K562 (cell line): ENCODE data around the gene CYS1. TPM values are rescaled to one million over a fixed set of nuclear protein-coding genes. Genes with fewer than 3 reads are reported as not detected.

Experiments used
- BDP1 ChIP-seq: IDR thresholded peaks from 3 replicates; pipeline ENCODE4 v1.6.1; 2011; ENCODE audit not compliant: insufficient read length, insufficient read depth
- CBX3 ChIP-seq, 2 experiments: IDR thresholded peaks; 1 replicate in 1 of 2; 2 replicates in 1 of 2; pipeline ENCODE4 v1.6.1; 2012; ENCODE audit warnings: inconsistent platforms in 2 of 2, low read length in 2 of 2, borderline replicate concordance in 1 of 2, control low read depth in 1 of 2
- CTBP1 ChIP-seq: fragments of 450-650 bp; IDR thresholded peaks from 2 replicates; pipeline ENCODE4 v1.6.1; 2016; ENCODE audit warnings: borderline replicate concordance
- EP400 ChIP-seq: fragments of 450-650 bp; IDR thresholded peaks from 2 replicates; pipeline ENCODE4 v1.6.1; 2017; ENCODE audit warnings: antibody characterized with exemption, mild to moderate bottlenecking, moderate library complexity
- FOSL1 ChIP-seq: fragments of 200-800 bp; sonication (Bioruptor generic); conservative IDR thresholded peaks from 2 replicates; pipeline ENCODE4 v1.6.1; 2016; ENCODE audit warnings: missing genetic modification characterization, missing compliant biosample characterization
- HNRNPL ChIP-seq: fragments of 200-400 bp; formaldehyde crosslinking; IDR thresholded peaks from 2 replicates; pipeline ENCODE4 v1.6.1; 2017; ENCODE audit warnings: low read depth, mild to moderate bottlenecking, low read length
- HNRNPLL ChIP-seq: fragments of 200-400 bp; formaldehyde crosslinking; IDR thresholded peaks from 2 replicates; pipeline ENCODE4 v1.6.1; 2017; ENCODE audit warnings: low read length, low read depth, mild to moderate bottlenecking; ENCODE audit not compliant: poor library complexity, severe bottlenecking
- JUNB ChIP-seq: fragments of 450-650 bp; formaldehyde crosslinking; conservative IDR thresholded peaks from 2 replicates; pipeline ENCODE4 v1.4.0; 2020; ENCODE audit warnings: mild to moderate bottlenecking
- KAT8 ChIP-seq: fragments of 450-650 bp; IDR thresholded peaks from 2 replicates; pipeline ENCODE4 v1.6.1; 2016; ENCODE audit warnings: low read depth, mild to moderate bottlenecking
- MEF2D ChIP-seq: conservative IDR thresholded peaks from 2 replicates; pipeline ENCODE4 v1.6.1; 2016; ENCODE audit warnings: low read depth, missing genetic modification characterization, missing compliant biosample characterization
- MTA3 ChIP-seq: fragments of 450-650 bp; formaldehyde crosslinking; IDR thresholded peaks from 2 replicates; pipeline ENCODE4 v1.6.1; 2017; ENCODE audit warnings: mild to moderate bottlenecking, borderline replicate concordance
- RB1 ChIP-seq: fragments of 450-650 bp; IDR thresholded peaks from 2 replicates; pipeline ENCODE4 v1.6.1; 2017; ENCODE audit warnings: low read depth, mild to moderate bottlenecking
- SETDB1 ChIP-seq: IDR thresholded peaks from one replicate; pipeline ENCODE4 v1.6.1; 2012; ENCODE audit warnings: low read length, control low read depth, inconsistent platforms
- SMAD3 ChIP-seq: fragments of 450-650 bp; formaldehyde crosslinking; conservative IDR thresholded peaks from 2 replicates; pipeline ENCODE4 v1.4.0; 2020; ENCODE audit warnings: mild to moderate bottlenecking
- SREBF2 ChIP-seq: sonication (generic); formaldehyde crosslinking; IDR thresholded peaks from 2 replicates; pipeline ENCODE4 v1.4.0; 2020; ENCODE audit warnings: mild to moderate bottlenecking, missing genetic modification reagents
- SRSF1 ChIP-seq: fragments of 200-400 bp; formaldehyde crosslinking; IDR thresholded peaks from 2 replicates; pipeline ENCODE4 v1.6.1; 2017; ENCODE audit warnings: mild to moderate bottlenecking, low read depth, low read length, moderate library complexity
- THAP12 ChIP-seq: fragments of 250-450 bp; sonication (Bioruptor Pico); IDR thresholded peaks from 2 replicates; pipeline ENCODE4 v1.9.0; 2021; ENCODE audit warnings: mild to moderate bottlenecking, inconsistent platforms
- ZNF354B ChIP-seq: fragments of 250-450 bp; sonication (Bioruptor Pico); IDR thresholded peaks from 2 replicates; pipeline ENCODE4 v1.4.0; 2020
- ZNF431 ChIP-seq: sonication (generic); formaldehyde crosslinking; IDR thresholded peaks from 2 replicates; pipeline ENCODE4 v1.8.0; 2022; ENCODE audit warnings: mild to moderate bottlenecking, missing genetic modification reagents
- ZNF589 ChIP-seq: fragments of 200-800 bp; sonication (Bioruptor generic); IDR thresholded peaks from 2 replicates; pipeline ENCODE4 v1.6.1; 2016; ENCODE audit warnings: low read depth, missing genetic modification characterization, missing compliant biosample characterization
- ZNF639 ChIP-seq, 2 experiments: fragments of 200-800 bp in 1 of 2; sonication (Bioruptor generic) in 1 of 2; sonication (generic) in 1 of 2; formaldehyde crosslinking in 1 of 2; IDR thresholded peaks in 1 of 2; conservative IDR thresholded peaks in 1 of 2; 2 replicates each; pipeline versions ENCODE4 v1.5.0 to v1.6.1; 2016 to 2020; ENCODE audit warnings: missing compliant biosample characterization in 1 of 2, missing genetic modification characterization in 1 of 2, missing genetic modification reagents in 1 of 2
- ZNF695 ChIP-seq: fragments of 450-650 bp; formaldehyde crosslinking; IDR thresholded peaks from 2 replicates; pipeline ENCODE4 v1.4.0; 2020; ENCODE audit warnings: mild to moderate bottlenecking, moderate library complexity
- polyA plus RNA-seq, 8 experiments: library from polyadenylated mRNA; depleted of rRNA in 4 of 8; stranded (reverse) in 5 of 8; unstranded in 3 of 8; fragments of >200 nt; fragmentation: Nextera tagmentation in 2 of 8; fragmentation: Illumina TruSeq in 1 of 8; extraction: Ambion mirVana in 2 of 8; extraction: Trizol in 1 of 8; gene quantifications; 2 replicates each; pipeline versions ENCODE4 v1.2.1 to v1.2.3, GENCODE V29; 2011 to 2014; ENCODE audit warnings: inconsistent platforms in 1 of 8, missing spikeins in 1 of 8
- total RNA-seq, 7 experiments: library from RNA; depleted of rRNA in 6 of 7; stranded (reverse); fragments of >200 nt in 6 of 7; fragmentation: Illumina TruSeq in 2 of 7; extraction: Trizol in 2 of 7; gene quantifications; 2 replicates each; pipeline versions ENCODE4 v1.2.1 to v1.2.3, GENCODE V29; 2011 to 2021; ENCODE audit warnings: low replicate concordance in 1 of 7
- TF ChIP-seq, protein P1 (sequence below), 2 experiments: fragments of 450-650 bp; conservative IDR thresholded peaks; 2 replicates each; pipeline ENCODE4 v1.6.1; 2017; ENCODE audit warnings: mild to moderate bottlenecking in 2 of 2, moderate library complexity in 2 of 2

Gene CYS1
- total and polyA plus RNA-seq, 9 of the 15 experiments (the other 6 are each of a cell fraction or from before 2014, with no cell fraction given), result 0.11 to 0.13 TPM; not detected in 7

DNA sequence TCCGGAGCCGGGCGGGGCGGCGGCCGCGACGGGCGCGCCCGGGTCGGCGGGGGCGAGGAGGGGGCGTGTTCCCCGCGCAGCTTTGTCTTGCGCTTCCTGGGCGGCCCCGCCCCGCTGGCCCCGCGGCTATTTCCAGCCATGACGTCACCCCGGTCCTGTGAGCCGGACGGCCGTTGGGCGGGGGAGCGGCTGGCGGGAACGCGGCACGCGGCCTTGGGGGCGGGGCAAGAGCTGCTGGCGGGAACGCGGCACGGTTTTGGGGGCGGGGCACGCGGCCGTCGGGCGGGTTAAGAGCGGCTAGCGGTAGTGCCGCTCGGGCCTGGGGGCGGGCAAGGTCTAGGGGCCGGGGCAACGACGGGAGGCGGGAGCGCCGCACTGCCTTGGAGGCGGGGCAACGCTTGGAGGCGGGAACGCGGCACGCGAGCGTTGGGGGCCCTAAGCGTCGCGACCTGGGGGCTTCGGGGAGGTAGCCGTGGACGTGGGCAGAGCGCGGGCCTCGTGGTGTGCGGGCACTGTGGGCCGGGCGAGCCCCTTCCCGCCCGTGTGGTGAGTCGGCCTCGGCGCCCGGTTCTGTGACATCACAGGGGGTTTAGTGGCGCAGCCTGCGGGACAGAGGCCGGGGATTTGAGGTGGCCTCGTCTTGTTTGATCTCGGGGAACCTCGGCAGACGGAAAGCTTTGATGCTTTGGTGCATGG lies 36.2 kb downstream of the CYS1 start (continued):
- TF ChIP-seq ZNF639 (CRISPR knock-in tag; conservative IDR thresholded peaks at IDR 0.05 in 1 of 2, IDR thresholded peaks at IDR 0.05 in 1 of 2) (peak in 1 of 2 experiments; percentile 94; a peak in 2 of 4 replicates), KAT8 (no peak), ZNF354B (CRISPR knock-in tag) (no peak), SMAD3 (CRISPR knock-in tag) (0 out of 2 replicates have a peak, but pooled peaks have one; percentile 34), JUNB (CRISPR knock-in tag) (peak; percentile 81; the same call in 1 of the 2 replicates), HNRNPL (peak; percentile 67; the same call in 1 of the 2 replicates), CTBP1 (peak; percentile 74), BDP1 (no peak), ZNF695 (CRISPR knock-in tag) (no peak), SREBF2 (no peak), RB1 (peak; percentile 78), SETDB1 (no peak), MEF2D (tag) (no peak), SRSF1 (no peak), ZNF431 (CRISPR knock-in tag) (peak; percentile 83), CBX3 (IDR thresholded peaks at IDR 0.05; ENCODE audit: borderline replicate concordance in 1 of 2, low read length in 2 of 2) (peak in 1 of 2 experiments; percentile 90; a peak in 1 of 3 replicates), ZNF589 (CRISPR knock-in tag) (no peak; the same call in 1 of the 2 replicates), EP400 (peak; percentile 57; the same call in 1 of the 2 replicates), FOSL1 (peak; percentile 60), HNRNPLL (peak; percentile 39), MTA3 (peak; percentile 37; the same call in 1 of the 2 replicates), THAP12 (0 out of 2 replicates have a peak, but pooled peaks have one; percentile 19)
- TF ChIP-seq, protein P1, sequence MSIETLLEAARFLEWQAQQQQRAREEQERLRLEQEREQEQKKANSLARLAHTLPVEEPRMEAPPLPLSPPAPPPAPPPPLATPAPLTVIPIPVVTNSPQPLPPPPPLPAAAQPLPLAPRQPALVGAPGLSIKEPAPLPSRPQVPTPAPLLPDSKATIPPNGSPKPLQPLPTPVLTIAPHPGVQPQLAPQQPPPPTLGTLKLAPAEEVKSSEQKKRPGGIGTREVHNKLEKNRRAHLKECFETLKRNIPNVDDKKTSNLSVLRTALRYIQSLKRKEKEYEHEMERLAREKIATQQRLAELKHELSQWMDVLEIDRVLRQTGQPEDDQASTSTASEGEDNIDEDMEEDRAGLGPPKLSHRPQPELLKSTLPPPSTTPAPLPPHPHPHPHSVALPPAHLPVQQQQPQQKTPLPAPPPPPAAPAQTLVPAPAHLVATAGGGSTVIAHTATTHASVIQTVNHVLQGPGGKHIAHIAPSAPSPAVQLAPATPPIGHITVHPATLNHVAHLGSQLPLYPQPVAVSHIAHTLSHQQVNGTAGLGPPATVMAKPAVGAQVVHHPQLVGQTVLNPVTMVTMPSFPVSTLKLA (conservative IDR thresholded peaks at IDR 0.05), result peak; percentile 54 to 85
